Right lobe of liver (tissue), 6 donors: ENCODE data around the gene BYSL. TPM values are rescaled to one million over a fixed set of nuclear protein-coding genes. Genes with fewer than 3 reads are reported as not detected.

ENCODE experiments used
- ATAC-seq, 4 donors: fragments of 200-7000 bp; cut with Tn5 transposase; one replicate each; pipeline ENCODE4 v1.9.1; 2020; ENCODE audit warnings: mild to moderate bottlenecking in 4 of 4, moderate library complexity in 4 of 4
- DNase-seq, 3 donors: peaks; one replicate each; pipeline ENCODE4 v3.0.0-alpha.2; 2020
- H3K27ac ChIP-seq, 3 donors: fragments of 200-600 bp; one replicate each; pipeline ENCODE4 v1.8.0; 2022
- H3K27me3 ChIP-seq, 2 donors: fragments of 200-600 bp; one replicate each; pipeline ENCODE4 v1.8.0; 2022
- H3K36me3 ChIP-seq, 4 donors: fragments of 200-600 bp; sonication (generic) in 1 of 4; one replicate each; pipeline versions ENCODE4 v1.5.1 to v1.8.0; 2017 to 2022; ENCODE audit warnings: control low read depth in 1 of 4
- H3K4me1 ChIP-seq, 4 donors: fragments of 200-600 bp; sonication (generic) in 1 of 4; one replicate each; pipeline versions ENCODE4 v1.5.1 to v1.8.0; 2017 to 2022; ENCODE audit warnings: control low read depth in 1 of 4
- H3K4me3 ChIP-seq, 3 donors: fragments of 200-600 bp; one replicate each; pipeline ENCODE4 v1.8.0; 2022
- H3K9me3 ChIP-seq, 4 donors: fragments of 200-600 bp; sonication (generic) in 1 of 4; one replicate each; pipeline versions ENCODE4 v1.5.1 to v1.8.0; 2017 to 2022; ENCODE audit warnings: control low read depth in 1 of 4
- CTCF ChIP-seq, 4 donors: fragments of 200-600 bp in 3 of 4; fragments of 450-650 bp in 1 of 4; IDR thresholded peaks; one replicate each; pipeline versions ENCODE4 v1.5.1 to v1.8.0; 2016 to 2022; ENCODE audit warnings: antibody characterized with exemption in 4 of 4, mild to moderate bottlenecking in 2 of 4
- POLR2A ChIP-seq: fragments of 450-650 bp; IDR thresholded peaks from one replicate; pipeline ENCODE4 v1.6.1; 2017; ENCODE audit warnings: antibody characterized with exemption, mild to moderate bottlenecking
- WGBS: methylation state at CpG from one replicate; pipeline ENCODE4 v1.1.6; 2018; ENCODE audit warnings: low coverage, low lambda C conversion rate; ENCODE audit not compliant: insufficient coverage; ENCODE audit errors: missing lambda C conversion rate; 5-methylcytosine and 5-hydroxymethylcytosine counted together
- intact Hi-C, 2 donors: fragments of 100-400 bp; cut with DNase I; formaldehyde crosslinking; loops; one replicate each; pipeline versions ENCODE4 v1.11.2 to v1.14.1; 2022
- total RNA-seq, 6 experiments: library from RNA; depleted of rRNA in 2 of 6; stranded (reverse); fragments of >200 nt in 2 of 6; fragmentation: NEBNext Ultra II Directional in 3 of 6; extraction: Animal tissue kit (Norgen Biotek cat#: 25700) in 3 of 6; gene quantifications; one replicate each; pipeline versions ENCODE4 v1.1.0 to v1.2.4, GENCODE V29; 2016 to 2023
- donor health status: DM: no; HTN: yes; CAD: no.
- donor health status: DM: no; HTN: no; CAD: no.
- donor health status: DM: no; HTN: no; CAD: no.
- donor health status: DM: no; HTN: yes; CAD: no.
- donor health status: DM: no; HTN: yes; CAD: no.

The BYSL gene
- total RNA-seq, 6 experiments from 2014 or later, result 3.7 to 10.8 (median 8.4) TPM

GRCh38 chr6:41958022-41958856 lies 36.9 kb downstream of the BYSL start:
- 87% methylated on average over 6 of the region's 6 CpGs for WGBS
- no peak overlapping the region for H3K27ac ChIP-seq
- TF ChIP-seq POLR2A (no peak), CTCF (IDR thresholded peaks at IDR 0.05) (no peak)
- ATAC-seq, result no peak
- H3K4me1 ChIP-seq, result no peaks in the 10 kb centered on the region
- H3K9me3 ChIP-seq, result no peaks in the 10 kb centered on the region
- H3K4me3 ChIP-seq, result no peak overlapping the region
- no peaks in the 10 kb centered on the region for H3K36me3 ChIP-seq
- no peaks in the 10 kb centered on the region for H3K27me3 ChIP-seq
- intact Hi-C loops, result no loop called here
- DNase-seq, result no peak

- Histone ChIP-seq H3K4me1 (no peaks in the 10 kb centered on the region), H3K9me3 (no peaks in the 10 kb centered on the region), H3K36me3 (no peaks in the 10 kb centered on the region), H3K27me3 (no peaks in the 10 kb centered on the region), H3K4me3 (no peak overlapping the region), H3K27ac (no peak overlapping the region)
- no peak for DNase-seq
- WGBS, result 91% methylated on average over 4 of the region's 4 CpGs
- TF ChIP-seq CTCF (IDR thresholded peaks at IDR 0.05), result no peak
- intact Hi-C loops, result no loop called here
- no peak for ATAC-seq
These were observed 38.7 kb downstream of the BYSL start for GRCh38 chr6:41960028-41960427.

- no peaks in the 10 kb centered on the region for H3K27me3 ChIP-seq
- H3K36me3 ChIP-seq, result no peaks in the 10 kb centered on the region
- H3K4me1 ChIP-seq, result no peaks in the 10 kb centered on the region
- intact Hi-C loops, result no loop called here
- TF ChIP-seq CTCF (IDR thresholded peaks at IDR 0.05) (no peak), POLR2A (no peak)
- H3K9me3 ChIP-seq, result no peaks in the 10 kb centered on the region
- no peak overlapping the region for H3K27ac ChIP-seq
- WGBS, result no CpG with 5 or more reads among the region's 1 CpG
- H3K4me3 ChIP-seq, result no peak overlapping the region
- no peak for ATAC-seq
- no peak for DNase-seq
These were observed 42.1 kb downstream of the BYSL start for GRCh38 chr6:41963371-41963770.

- intact Hi-C loops, result no loop called here
- Histone ChIP-seq H3K4me1 (no peaks in the 10 kb centered on the region), H3K27ac (no peak overlapping the region), H3K36me3 (no peaks in the 10 kb centered on the region), H3K27me3 (no peaks in the 10 kb centered on the region), H3K4me3 (no peak overlapping the region), H3K9me3 (no peaks in the 10 kb centered on the region)
- TF ChIP-seq POLR2A, result no peak
- TF ChIP-seq CTCF (IDR thresholded peaks at IDR 0.05), result no peak
- 40% methylated on average over 1 of the region's 2 CpGs for WGBS
- ATAC-seq (no peak), DNase-seq (peak in 1 of 3 donors; percentile 23)
These were observed 43.0 kb downstream of the BYSL start for GRCh38 chr6:41964201-41964887.
